WI38 (cell line): ENCODE measurements around the gene HNRNPD.

ENCODE experiments used
- H3K4me3 ChIP-seq: 2 replicates; pipeline ENCODE4 v1.5.1; 2011; ENCODE audit warnings: low read depth, mild to moderate bottlenecking, control low read depth, low read length
- CTCF ChIP-seq: IDR thresholded peaks from 2 replicates; pipeline ENCODE4 v1.5.1; 2012; ENCODE audit warnings: low read depth, mild to moderate bottlenecking, control low read depth, low read length

HNRNPD gene

GRCh38 chr4:82382751-82383150 is 9.0 kb upstream of the HNRNPD start:
- no peak overlapping the region for H3K4me3 ChIP-seq
- TF ChIP-seq CTCF = no peak

- no peak overlapping the region for H3K4me3 ChIP-seq
- TF ChIP-seq CTCF = no peak
Observed at GRCh38 chr4:82381661-82382296, 8.0 kb upstream of the HNRNPD start.

GRCh38 chr4:82381235-82381634 is 7.4 kb upstream of the HNRNPD start:
- H3K4me3 ChIP-seq = no peak overlapping the region
- no peak for TF ChIP-seq CTCF

- H3K4me3 ChIP-seq = no peak overlapping the region
- no peak for TF ChIP-seq CTCF
Observed at GRCh38 chr4:82380831-82381230, 7.0 kb upstream of the HNRNPD start.

GRCh38 chr4:82380344-82380743 is 6.6 kb upstream of the HNRNPD start:
- no peak for TF ChIP-seq CTCF
- no peak overlapping the region for H3K4me3 ChIP-seq

- no peak overlapping the region; the same call in 1 of the 2 replicates for H3K4me3 ChIP-seq
- no peak for TF ChIP-seq CTCF
Observed at GRCh38 chr4:82376109-82376508, 2.3 kb upstream of the HNRNPD start.

GRCh38 chr4:82373486-82373815 is 340 bp downstream of the HNRNPD start:
- peak overlapping the region; percentile 87 for H3K4me3 ChIP-seq
- TF ChIP-seq CTCF = no peak
